ENCODE results near the gene C5.

- TF ChIP-seq CTCF (IDR thresholded peaks at IDR 0.05): no peak
- TF ChIP-seq EP300 (IDR thresholded peaks at IDR 0.05): no peak
- TF ChIP-seq POLR2A (IDR thresholded peaks at IDR 0.05; ENCODE audit: low read depth): no peak
- no peak for TF ChIP-seq POLR2AphosphoS5 (IDR thresholded peaks at IDR 0.05)
Measured at GRCh38 chr9:120923620-120924328, 126.3 kb downstream of the C5 start.
